HEK293 (cell line): ENCODE measurements around the gene CHRNA7.

Experiments
- CTCF ChIA-PET: fragments of 350-600 bp; formaldehyde crosslinking; extraction: SDS; loops from one replicate; lab custom pipeline; 2021; ENCODE audit warnings: antibody characterized with exemption; lab: Yijun Ruan, JAX
- POLR2A ChIA-PET: fragments of 300-600 bp; formaldehyde crosslinking; extraction: SDS; loops from one replicate; lab custom pipeline; 2020; ENCODE audit warnings: antibody characterized with exemption, inconsistent platforms; lab: Yijun Ruan, JAX
- H3K27ac ChIP-seq: fragments of 200-500 bp; sonication (Bioruptor generic); 2 replicates; pipeline ENCODE4 v1.5.1; 2014; ENCODE audit warnings: low read depth, low read length, control low read depth, inconsistent platforms; ENCODE audit errors: extremely low read depth
- H3K36me3 ChIP-seq, 2 experiments: fragments of 200-500 bp in 1 of 2; sonication (Bioruptor generic) in 1 of 2; 1 replicate in 1 of 2; 2 replicates in 1 of 2; pipeline ENCODE4 v1.5.1; 2014 to 2017; ENCODE audit warnings: inconsistent platforms in 2 of 2, low read length in 2 of 2; ENCODE audit not compliant: control insufficient read depth in 2 of 2, insufficient read depth in 1 of 2
- H3K4me1 ChIP-seq: fragments of 200-500 bp; sonication (Bioruptor generic); 2 replicates; pipeline ENCODE4 v1.5.1; 2014; ENCODE audit warnings: mild to moderate bottlenecking, low read length, inconsistent platforms; ENCODE audit not compliant: control insufficient read depth, insufficient read depth
- H3K4me3 ChIP-seq: 2 replicates; pipeline ENCODE4 v1.5.1; 2011; ENCODE audit warnings: low read depth, mild to moderate bottlenecking, control low read depth, low read length, moderate library complexity
- H3K9me3 ChIP-seq: fragments of 200-500 bp; sonication (Bioruptor generic); 2 replicates; pipeline ENCODE4 v1.5.1; 2014; ENCODE audit warnings: low read depth, low read length, inconsistent platforms; ENCODE audit not compliant: control insufficient read depth, insufficient read depth
- BCL11A ChIP-seq: fragments of 450-650 bp; formaldehyde crosslinking; IDR thresholded peaks from 2 replicates; pipeline ENCODE4 v1.5.1; 2016; ENCODE audit warnings: low read depth, missing biosample characterization, missing genetic modification characterization
- GLIS2 ChIP-seq: fragments of 450-650 bp; formaldehyde crosslinking; IDR thresholded peaks from 2 replicates; pipeline ENCODE4 v1.5.1; 2016; ENCODE audit warnings: missing biosample characterization, missing genetic modification characterization
- PRDM10 ChIP-seq: fragments of 450-650 bp; formaldehyde crosslinking; IDR thresholded peaks from 2 replicates; pipeline ENCODE4 v1.5.1; 2016; ENCODE audit warnings: missing biosample characterization, missing genetic modification characterization
- RBAK ChIP-seq: fragments of 450-650 bp; formaldehyde crosslinking; IDR thresholded peaks from 2 replicates; pipeline ENCODE4 v1.5.1; 2016; ENCODE audit warnings: missing biosample characterization, missing genetic modification characterization
- REPIN1 ChIP-seq: fragments of 450-650 bp; formaldehyde crosslinking; IDR thresholded peaks from 2 replicates; pipeline ENCODE4 v1.5.1; 2017; ENCODE audit warnings: missing biosample characterization, missing genetic modification characterization, low read depth
- ZBTB1 ChIP-seq: fragments of 450-650 bp; formaldehyde crosslinking; IDR thresholded peaks from 2 replicates; pipeline ENCODE4 v1.5.1; 2016; ENCODE audit warnings: missing biosample characterization, missing genetic modification characterization
- ZBTB48 ChIP-seq: fragments of 450-650 bp; formaldehyde crosslinking; IDR thresholded peaks from 2 replicates; pipeline ENCODE4 v1.5.1; 2016; ENCODE audit warnings: missing biosample characterization, missing genetic modification characterization
- ZFHX2 ChIP-seq: fragments of 450-650 bp; formaldehyde crosslinking; conservative IDR thresholded peaks from 2 replicates; pipeline ENCODE4 v1.5.1; 2016; ENCODE audit warnings: missing biosample characterization, missing genetic modification characterization
- ZNF221 ChIP-seq: fragments of 450-650 bp; formaldehyde crosslinking; IDR thresholded peaks from 2 replicates; pipeline ENCODE4 v1.5.1; 2017; ENCODE audit warnings: missing biosample characterization, missing genetic modification characterization, borderline replicate concordance
- ZNF335 ChIP-seq: fragments of 450-650 bp; formaldehyde crosslinking; conservative IDR thresholded peaks from 2 replicates; pipeline ENCODE4 v1.5.1; 2016; ENCODE audit warnings: missing biosample characterization, missing genetic modification characterization
- ZNF48 ChIP-seq: fragments of 450-650 bp; formaldehyde crosslinking; IDR thresholded peaks from 2 replicates; pipeline ENCODE4 v1.5.1; 2016; ENCODE audit warnings: missing biosample characterization, missing genetic modification characterization
- ZNF530 ChIP-seq: fragments of 450-650 bp; formaldehyde crosslinking; IDR thresholded peaks from 2 replicates; pipeline ENCODE4 v1.5.1; 2016; ENCODE audit warnings: low read depth, missing biosample characterization, missing genetic modification characterization
- ZNF548 ChIP-seq: fragments of 450-650 bp; formaldehyde crosslinking; IDR thresholded peaks from 2 replicates; pipeline ENCODE4 v1.5.1; 2016; ENCODE audit warnings: missing biosample characterization, missing genetic modification characterization
- ZNF626 ChIP-seq: fragments of 450-650 bp; sonication (Bioruptor Pico); formaldehyde crosslinking; IDR thresholded peaks from 2 replicates; pipeline ENCODE4 v1.5.1; 2018; ENCODE audit warnings: missing biosample characterization, missing genetic modification characterization, inconsistent platforms
- ZNF670 ChIP-seq: fragments of 450-650 bp; formaldehyde crosslinking; IDR thresholded peaks from 2 replicates; pipeline ENCODE4 v1.5.1; 2016; ENCODE audit warnings: missing biosample characterization, missing genetic modification characterization, low read depth
- TF ChIP-seq, protein P1 (sequence below): fragments of 450-650 bp; formaldehyde crosslinking; conservative IDR thresholded peaks from 2 replicates; pipeline ENCODE4 v1.5.1; 2016; ENCODE audit warnings: low read depth, missing biosample characterization, missing genetic modification characterization
- TF ChIP-seq, protein P2 (sequence below): sonication (generic); formaldehyde crosslinking; IDR thresholded peaks from 2 replicates; pipeline ENCODE4 v1.8.1; 2022; ENCODE audit warnings: mild to moderate bottlenecking, moderate library complexity, missing genetic modification reagents
- TF ChIP-seq, protein P3 (sequence below): fragments of 450-650 bp; formaldehyde crosslinking; IDR thresholded peaks from 2 replicates; pipeline ENCODE4 v1.5.1; 2016; ENCODE audit warnings: missing biosample characterization, missing genetic modification characterization
- TF ChIP-seq, protein P4 (sequence below): fragments of 450-650 bp; formaldehyde crosslinking; IDR thresholded peaks from 2 replicates; pipeline ENCODE4 v1.5.1; 2017; ENCODE audit warnings: missing biosample characterization, missing genetic modification characterization

The CHRNA7 gene

GRCh38 chr15:32030795-32031194 is 480 bp downstream of the CHRNA7 start:
- H3K4me3 ChIP-seq: peak overlapping the region; percentile 61
- H3K4me1 ChIP-seq: no peaks in the 10 kb centered on the region; the same call in 1 of the 2 replicates
- H3K9me3 ChIP-seq: no peaks in the 10 kb centered on the region
- CTCF ChIA-PET: interaction anchor here (1.2 to 1.3 kb wide), 2 partner anchors 11 to 56 kb away, joined by 4 read pairs; no protein-coding TSS in a partner anchor
- TF ChIP-seq ZNF48 (tag by site-specific recombination): no peak
- TF ChIP-seq, protein P1, sequence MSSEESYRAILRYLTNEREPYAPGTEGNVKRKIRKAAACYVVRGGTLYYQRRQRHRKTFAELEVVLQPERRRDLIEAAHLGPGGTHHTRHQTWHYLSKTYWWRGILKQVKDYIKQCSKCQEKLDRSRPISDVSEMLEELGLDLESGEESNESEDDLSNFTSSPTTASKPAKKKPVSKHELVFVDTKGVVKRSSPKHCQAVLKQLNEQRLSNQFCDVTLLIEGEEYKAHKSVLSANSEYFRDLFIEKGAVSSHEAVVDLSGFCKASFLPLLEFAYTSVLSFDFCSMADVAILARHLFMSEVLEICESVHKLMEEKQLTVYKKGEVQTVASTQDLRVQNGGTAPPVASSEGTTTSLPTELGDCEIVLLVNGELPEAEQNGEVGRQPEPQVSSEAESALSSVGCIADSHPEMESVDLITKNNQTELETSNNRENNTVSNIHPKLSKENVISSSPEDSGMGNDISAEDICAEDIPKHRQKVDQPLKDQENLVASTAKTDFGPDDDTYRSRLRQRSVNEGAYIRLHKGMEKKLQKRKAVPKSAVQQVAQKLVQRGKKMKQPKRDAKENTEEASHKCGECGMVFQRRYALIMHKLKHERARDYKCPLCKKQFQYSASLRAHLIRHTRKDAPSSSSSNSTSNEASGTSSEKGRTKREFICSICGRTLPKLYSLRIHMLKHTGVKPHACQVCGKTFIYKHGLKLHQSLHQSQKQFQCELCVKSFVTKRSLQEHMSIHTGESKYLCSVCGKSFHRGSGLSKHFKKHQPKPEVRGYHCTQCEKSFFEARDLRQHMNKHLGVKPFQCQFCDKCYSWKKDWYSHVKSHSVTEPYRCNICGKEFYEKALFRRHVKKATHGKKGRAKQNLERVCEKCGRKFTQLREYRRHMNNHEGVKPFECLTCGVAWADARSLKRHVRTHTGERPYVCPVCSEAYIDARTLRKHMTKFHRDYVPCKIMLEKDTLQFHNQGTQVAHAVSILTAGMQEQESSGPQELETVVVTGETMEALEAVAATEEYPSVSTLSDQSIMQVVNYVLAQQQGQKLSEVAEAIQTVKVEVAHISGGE: no peak
- TF ChIP-seq ZNF335 (tag by site-specific recombination): peak; percentile 58
- TF ChIP-seq ZNF626 (tag by site-specific recombination): no peak
- no peak for TF ChIP-seq ZNF530 (tag by site-specific recombination)
- TF ChIP-seq ZNF548 (tag by site-specific recombination): no peak
- peak; percentile 51 for TF ChIP-seq GLIS2 (tag by site-specific recombination)
- no peak for TF ChIP-seq RBAK (tag by site-specific recombination)
- TF ChIP-seq, protein P2, sequence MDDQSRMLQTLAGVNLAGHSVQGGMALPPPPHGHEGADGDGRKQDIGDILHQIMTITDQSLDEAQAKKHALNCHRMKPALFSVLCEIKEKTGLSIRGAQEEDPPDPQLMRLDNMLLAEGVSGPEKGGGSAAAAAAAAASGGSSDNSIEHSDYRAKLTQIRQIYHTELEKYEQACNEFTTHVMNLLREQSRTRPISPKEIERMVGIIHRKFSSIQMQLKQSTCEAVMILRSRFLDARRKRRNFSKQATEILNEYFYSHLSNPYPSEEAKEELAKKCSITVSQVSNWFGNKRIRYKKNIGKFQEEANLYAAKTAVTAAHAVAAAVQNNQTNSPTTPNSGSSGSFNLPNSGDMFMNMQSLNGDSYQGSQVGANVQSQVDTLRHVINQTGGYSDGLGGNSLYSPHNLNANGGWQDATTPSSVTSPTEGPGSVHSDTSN (CRISPR knock-in tag): no peak
- TF ChIP-seq ZBTB48 (tag by site-specific recombination): peak; percentile 43; the same call in 1 of the 2 replicates
- 0 out of 2 replicates have a peak, but pooled peaks have one; percentile 2 for TF ChIP-seq ZFHX2 (tag by site-specific recombination)
- TF ChIP-seq PRDM10: peak; percentile 40; the same call in 1 of the 2 replicates
- no peak for TF ChIP-seq BCL11A
- TF ChIP-seq, all 188 proteins: peak for 5
- POLR2A ChIA-PET: interaction anchor here (1.4 kb wide), 1 partner anchor 86 kb away, joined by 3 read pairs; no protein-coding TSS in a partner anchor
- H3K27ac ChIP-seq: peak overlapping the region; percentile 31; the same call in 1 of the 2 replicates
- no peaks in the 10 kb centered on the region for H3K36me3 ChIP-seq

- Histone ChIP-seq H3K9me3 (no peaks in the 10 kb centered on the region), H3K4me1 (no peaks in the 10 kb centered on the region), H3K36me3 (no peaks in the 10 kb centered on the region), H3K4me3 (no peak overlapping the region), H3K27ac (no peak overlapping the region)
- TF ChIP-seq REPIN1 (tag by site-specific recombination) (no peak), ZBTB1 (tag by site-specific recombination) (no peak), ZNF221 (tag by site-specific recombination) (no peak), ZNF670 (tag by site-specific recombination) (no peak)
- TF ChIP-seq, protein P3, sequence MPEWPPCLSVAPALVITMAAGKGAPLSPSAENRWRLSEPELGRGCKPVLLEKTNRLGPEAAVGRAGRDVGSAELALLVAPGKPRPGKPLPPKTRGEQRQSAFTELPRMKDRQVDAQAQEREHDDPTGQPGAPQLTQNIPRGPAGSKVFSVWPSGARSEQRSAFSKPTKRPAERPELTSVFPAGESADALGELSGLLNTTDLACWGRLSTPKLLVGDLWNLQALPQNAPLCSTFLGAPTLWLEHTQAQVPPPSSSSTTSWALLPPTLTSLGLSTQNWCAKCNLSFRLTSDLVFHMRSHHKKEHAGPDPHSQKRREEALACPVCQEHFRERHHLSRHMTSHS (tag by site-specific recombination): no peak
- TF ChIP-seq, protein P4, sequence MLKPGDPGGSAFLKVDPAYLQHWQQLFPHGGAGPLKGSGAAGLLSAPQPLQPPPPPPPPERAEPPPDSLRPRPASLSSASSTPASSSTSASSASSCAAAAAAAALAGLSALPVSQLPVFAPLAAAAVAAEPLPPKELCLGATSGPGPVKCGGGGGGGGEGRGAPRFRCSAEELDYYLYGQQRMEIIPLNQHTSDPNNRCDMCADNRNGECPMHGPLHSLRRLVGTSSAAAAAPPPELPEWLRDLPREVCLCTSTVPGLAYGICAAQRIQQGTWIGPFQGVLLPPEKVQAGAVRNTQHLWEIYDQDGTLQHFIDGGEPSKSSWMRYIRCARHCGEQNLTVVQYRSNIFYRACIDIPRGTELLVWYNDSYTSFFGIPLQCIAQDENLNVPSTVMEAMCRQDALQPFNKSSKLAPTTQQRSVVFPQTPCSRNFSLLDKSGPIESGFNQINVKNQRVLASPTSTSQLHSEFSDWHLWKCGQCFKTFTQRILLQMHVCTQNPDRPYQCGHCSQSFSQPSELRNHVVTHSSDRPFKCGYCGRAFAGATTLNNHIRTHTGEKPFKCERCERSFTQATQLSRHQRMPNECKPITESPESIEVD (tag by site-specific recombination): no peak
- POLR2A ChIA-PET: no interaction called here
- CTCF ChIA-PET: interaction anchor here (1.0 kb wide), 1 partner anchor 56 kb away, joined by 4 read pairs; no protein-coding TSS in a partner anchor
Observed at GRCh38 chr15:32033186-32033890, 3.0 kb downstream of the CHRNA7 start.
